Jurkat, Clone E6-1 (cell line): ENCODE data around the gene IGSF9.
A peak's percentile ranks its signal among the peaks of the same experiment; 100 is the strongest.
"Not testable (repeated sequence)": the region's sequence is repeated elsewhere in the genome, so short reads cannot be mapped to it uniquely, and the experiment has no call there.

Experiments used
- DNase-seq: peaks from one replicate; pipeline ENCODE4 v3.0.0-alpha.2; 2011; ENCODE audit warnings: low read depth, low spot score
- H3K4me3 ChIP-seq: 2 replicates; pipeline ENCODE4 v1.5.1; 2011; ENCODE audit warnings: mild to moderate bottlenecking, low read length, control low read depth, moderate library complexity

IGSF9 gene

DNA sequence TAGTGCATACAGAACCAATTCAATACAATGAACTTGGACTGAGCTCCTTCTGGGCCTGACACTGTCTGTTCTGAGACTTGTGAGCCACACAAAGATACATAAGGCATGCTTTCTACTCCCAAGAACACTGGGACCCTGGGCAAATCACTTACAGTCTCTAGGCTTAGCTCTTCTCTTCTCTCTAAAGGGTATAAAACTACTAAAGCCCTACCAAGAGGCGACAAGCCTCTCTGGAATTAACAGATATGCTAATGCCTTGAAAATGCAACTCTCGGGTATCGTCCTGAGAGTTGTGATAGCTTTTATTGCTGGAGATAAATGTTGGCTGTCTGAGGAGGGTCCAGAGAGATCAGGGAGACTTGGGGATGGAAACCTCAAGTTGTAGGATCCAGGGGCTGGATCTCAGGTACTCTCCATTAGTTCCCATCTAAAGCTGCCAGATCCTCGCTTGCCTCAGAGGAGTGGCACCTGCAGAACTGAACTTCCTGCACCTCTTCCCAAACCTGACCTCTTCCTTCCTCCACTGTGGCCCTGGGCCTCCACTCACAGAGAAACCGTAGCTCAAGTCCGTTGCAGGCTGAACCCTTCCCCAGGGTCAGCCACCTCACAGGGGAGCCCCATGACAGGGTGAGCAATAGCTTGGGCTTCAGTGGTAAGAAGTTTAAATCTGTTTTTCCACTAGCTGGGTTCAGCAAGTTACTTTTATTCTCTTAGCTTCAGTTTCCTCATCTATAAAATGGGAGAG lies 33.9 kb downstream of the IGSF9 start:
- H3K4me3 ChIP-seq = no peak overlapping the region
- no peak for DNase-seq

DNA sequence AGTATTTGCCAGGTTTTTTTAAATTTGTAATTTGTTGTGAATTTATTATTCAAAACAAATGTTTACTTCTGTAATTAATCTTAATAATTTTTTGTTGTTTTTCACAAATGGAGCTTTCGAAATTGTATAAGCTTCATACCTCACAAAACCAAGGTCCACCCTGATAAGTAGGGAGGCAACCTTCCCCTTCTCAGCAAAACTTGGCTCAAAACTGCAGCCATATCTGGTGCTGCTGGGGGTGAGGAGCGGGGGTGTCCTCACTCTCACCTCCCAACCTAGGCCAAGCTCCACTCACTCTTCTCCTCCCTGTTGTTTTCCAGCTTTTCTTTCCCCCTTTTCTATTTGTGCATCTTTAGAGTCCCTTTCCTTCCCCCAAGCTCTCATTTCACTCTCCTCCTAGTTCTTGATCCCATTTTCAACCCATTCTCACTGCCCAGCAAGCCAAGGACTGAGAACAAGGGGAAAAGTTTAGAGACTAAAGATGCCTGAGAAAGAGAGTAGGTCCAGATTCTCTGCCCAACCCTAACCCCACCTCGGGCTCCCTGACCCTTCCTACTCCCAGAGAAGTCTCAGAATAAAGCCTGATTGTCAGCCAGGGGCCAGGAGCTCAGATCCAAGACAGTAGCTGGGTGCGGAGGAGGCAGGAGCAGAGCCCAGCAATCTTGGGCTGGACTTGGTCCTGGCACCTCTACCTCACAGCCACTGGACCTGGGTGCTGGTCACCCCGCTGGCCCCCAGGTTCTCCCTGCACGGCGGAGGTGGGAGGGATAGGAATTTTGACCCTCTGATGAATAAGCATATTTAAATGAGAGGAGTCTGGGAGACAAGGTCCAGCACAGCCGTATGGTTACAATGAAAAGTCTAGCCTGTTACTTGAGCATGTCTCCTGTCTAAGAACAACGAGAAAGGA lies 37.1 kb downstream of the IGSF9 start:
- no peak overlapping the region for H3K4me3 ChIP-seq
- no peak for DNase-seq

DNA sequence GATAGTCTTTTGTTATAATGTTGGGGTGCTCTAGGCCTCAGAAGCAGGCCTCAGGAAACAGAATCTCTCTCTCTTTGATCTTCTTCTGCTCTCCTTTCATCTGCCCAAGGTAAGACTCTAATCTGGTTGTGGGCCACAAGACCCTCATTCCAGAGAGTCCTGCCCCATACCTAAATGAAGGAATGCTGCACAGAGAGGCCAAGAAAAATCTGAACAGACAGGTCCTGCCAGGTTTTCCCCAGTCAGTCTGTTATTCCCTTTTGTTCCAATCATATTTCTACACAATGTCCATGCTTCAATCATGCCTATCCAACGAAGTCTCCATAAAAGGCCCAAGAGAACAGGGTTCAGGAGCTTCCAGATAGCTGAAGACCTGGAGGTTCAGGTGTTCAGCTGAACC lies 38.5 kb downstream of the IGSF9 start:
- DNase-seq = no peak
- H3K4me3 ChIP-seq = no peak overlapping the region

DNA sequence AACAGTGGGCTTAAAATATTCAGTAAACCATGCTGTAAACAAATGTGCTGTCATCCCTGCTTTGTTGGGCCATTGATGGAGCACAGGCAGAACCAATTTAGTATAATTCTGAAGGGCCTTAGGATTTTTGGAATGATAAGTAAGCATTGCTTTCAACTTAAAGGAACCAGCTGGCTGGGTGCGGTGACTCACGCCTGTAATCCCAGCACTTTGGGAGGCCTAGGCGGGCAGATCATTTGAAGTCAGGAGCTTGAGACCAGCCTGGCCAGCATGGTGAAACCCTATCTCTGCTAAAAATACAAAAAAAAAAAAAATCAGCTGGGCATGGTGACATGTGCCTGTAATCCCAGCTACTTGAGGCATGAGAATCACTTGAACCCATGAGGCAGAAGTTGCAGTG lies 41.4 kb downstream of the IGSF9 start:
- H3K4me3 ChIP-seq, DNase-seq: not testable (repeated sequence)

DNA sequence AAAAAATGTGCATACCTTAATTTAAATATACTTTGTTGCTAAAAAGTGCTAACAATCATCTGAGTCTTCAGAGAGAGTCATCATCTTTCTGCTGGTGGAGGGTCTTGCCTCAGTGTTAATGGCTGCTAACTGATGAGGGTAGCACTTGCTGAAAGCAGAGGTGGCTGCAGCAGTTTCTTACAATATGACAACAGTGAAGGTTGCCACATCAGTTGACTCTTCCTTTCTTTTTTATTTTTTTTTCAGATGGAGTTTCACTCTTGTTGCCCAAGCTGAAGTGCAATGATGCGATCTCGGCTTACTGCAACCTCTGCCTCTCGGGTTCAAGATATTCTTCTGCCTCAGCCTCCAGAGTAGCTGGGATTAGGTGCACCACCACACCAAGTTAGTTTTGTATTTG lies 42.9 kb downstream of the IGSF9 start:
- H3K4me3 ChIP-seq = no peak overlapping the region
- DNase-seq = no peak

DNA sequence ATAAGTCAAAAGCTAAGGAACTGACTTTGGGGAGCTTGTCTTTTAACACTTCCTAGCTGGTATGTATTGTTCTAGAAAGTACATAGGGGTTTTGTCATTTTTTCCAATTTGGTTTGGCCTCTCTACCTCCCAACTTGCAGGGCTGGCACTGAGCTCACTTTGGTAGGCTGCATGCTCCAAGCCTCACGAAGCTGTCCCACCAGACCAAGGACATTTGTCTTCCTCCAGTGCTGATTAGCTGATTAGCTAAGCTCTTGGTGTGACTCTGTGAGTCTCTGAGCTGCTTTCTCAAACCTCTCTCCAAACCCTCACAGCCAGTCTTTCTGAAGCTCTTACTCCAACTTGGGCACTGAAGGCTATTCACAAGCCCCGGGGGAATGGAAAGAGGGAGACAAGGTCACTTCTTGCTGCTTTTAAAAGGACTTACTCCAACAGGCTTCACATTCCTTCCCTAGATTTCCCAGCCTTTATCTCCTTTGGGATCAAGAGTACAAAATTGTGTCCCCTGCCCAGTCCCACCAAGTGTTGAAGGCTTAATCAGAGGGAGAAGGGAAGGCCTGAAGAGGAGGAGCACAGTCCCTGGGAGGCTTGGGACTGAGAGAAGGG lies 44.6 kb downstream of the IGSF9 start:
- no peak overlapping the region for H3K4me3 ChIP-seq
- no peak for DNase-seq

DNA sequence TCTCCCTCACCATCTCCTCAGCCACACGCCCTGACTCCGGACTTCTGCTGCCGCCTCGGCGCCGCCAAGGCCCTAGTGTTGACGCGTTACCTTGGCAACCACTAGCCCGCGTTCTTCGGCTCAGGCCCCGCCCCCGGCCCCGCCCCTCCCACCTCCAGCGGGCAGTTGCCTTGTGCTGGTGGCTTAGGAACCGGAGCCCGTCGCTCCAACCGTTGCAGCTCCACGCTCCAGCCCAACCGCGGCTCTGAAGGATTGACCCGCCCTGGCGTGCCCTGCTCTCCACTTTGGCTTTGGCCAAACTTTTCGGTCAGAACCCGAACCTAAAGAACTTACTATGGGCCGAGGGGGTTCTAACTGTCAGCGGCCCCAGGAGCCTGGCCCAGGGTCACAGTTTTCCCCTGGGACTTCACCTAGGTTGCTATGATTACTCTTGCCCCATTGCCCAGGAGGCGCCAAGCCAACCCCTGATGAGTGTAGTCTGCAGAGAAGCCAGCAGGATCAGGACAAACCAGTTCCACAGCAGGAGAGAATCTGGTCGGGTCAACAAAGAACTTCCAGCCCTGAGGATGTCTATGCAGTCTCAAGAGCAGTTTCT lies 45.2 kb downstream of the IGSF9 start, which contains the start of gene CFAP45:
CFAP45 (minus strand) TSS at position 80 of the 595 bp plus-strand sequence; CDS start at position 13, 67 bp downstream.
- no peak within 1 kb of the TSS for H3K4me3 ChIP-seq
- DNase-seq = no peak

DNA sequence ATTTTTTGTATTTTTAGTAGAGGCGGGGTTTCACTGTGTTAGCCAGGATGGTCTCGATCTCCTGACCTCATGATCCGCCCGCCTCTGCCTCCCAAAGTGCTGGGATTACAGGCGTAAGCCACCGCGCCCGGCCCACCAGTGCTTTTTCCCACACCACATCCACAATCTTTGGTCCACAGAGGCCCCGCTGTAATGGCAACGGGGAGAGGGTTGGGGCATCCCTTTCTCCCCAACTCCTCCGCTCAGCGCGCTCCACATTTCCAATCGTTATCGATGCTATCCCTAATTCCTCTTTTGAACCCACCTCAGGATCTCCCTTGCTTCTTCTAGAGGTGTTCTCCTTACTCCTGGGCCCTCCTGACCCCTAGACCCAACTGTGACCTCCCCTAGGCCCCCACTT lies 45.8 kb downstream of the IGSF9 start:
- not testable (repeated sequence) for DNase-seq, H3K4me3 ChIP-seq

DNA sequence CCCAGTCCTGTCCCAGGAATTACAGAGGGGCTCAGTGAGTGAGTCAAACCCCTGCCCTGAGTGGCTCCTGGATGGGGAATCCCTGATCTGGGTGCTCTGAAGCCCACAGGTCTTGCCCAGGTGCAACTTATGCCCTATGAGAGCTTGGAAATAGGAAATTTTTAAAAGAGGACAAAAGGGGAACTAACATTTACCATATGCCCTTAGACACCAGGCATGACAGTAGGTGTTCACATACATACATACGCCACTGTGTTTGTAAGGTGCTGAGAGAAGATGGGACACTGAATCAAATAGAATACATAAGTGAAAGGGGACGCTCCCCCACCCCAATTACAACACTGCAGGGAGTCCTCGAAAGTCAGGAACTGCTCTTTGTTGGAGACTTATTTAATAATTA lies 46.9 kb downstream of the IGSF9 start:
- no peak for DNase-seq
- H3K4me3 ChIP-seq = no peak overlapping the region

DNA sequence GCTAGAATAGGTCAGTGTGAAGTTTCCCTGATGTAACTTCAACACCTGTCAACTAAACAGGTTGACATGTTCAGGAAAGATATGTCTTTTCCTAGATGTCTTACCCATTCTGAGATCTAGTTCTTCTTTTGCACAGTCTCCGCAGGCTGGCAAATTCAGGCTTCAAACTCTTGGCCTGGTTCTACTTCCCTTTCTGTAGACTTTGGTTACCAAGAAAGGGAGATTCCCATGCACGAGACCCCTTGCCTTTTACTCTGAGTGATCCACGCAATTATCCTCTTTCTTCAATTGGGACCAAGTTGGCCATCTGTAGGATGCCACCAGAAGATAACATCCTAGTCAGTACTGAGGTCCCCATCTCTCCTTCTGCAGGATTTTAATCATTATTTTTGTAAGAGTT lies 47.5 kb downstream of the IGSF9 start:
- DNase-seq = no peak
- no peak overlapping the region for H3K4me3 ChIP-seq

DNA sequence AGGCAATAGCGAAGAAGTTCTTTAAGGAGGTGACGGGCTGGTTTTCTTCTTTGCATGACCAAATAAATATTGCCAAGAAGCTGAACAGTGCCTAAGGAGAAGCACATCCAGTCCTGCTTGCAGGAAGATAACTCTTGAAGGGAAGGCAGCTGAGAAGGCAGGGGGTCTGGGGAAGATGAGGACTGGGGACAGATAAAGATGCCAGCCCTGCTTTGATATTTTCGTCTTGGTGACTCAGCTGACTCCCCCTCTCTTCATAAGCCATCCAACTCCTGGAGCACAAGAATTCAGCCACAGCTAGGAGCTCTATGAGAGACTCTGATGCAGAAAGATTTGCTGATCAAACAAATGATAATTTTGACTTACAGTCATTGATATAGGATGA lies 48.9 kb downstream of the IGSF9 start:
- no peak overlapping the region for H3K4me3 ChIP-seq
- no peak for DNase-seq

DNA sequence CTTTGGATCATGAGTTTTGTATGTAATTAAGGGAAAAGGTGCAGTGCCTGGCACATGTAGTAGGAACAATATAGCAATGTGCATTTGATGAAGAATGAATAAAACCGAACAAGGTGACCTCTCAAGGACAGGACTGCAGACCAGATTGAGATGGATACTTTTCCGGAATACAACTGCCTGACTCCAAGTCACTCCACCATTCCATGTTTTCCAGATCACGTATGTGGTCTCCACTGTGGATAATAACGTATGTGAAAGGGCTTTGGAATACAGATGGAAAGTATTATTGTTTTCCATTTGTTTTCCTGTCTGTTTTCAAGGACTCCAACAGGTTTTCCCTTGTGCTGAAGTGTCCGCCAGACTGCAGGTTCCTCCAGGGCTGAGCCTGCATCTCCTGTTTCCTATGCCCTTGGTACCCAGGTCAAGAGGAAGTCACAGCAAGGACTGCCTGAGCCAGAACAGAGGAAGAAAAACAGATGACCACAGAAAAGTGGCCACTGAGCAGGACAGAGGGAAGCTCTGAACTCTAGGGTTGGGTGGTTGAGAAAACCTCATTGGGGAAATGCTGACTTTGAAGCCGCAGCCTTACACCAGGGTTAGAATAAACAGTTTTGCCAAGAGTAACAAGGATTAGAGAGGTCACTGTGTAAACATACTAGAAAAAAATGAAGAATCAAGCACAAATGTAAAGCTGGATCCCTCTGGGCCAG lies 49.4 kb downstream of the IGSF9 start:
- DNase-seq = no peak
- no peak overlapping the region for H3K4me3 ChIP-seq

DNA sequence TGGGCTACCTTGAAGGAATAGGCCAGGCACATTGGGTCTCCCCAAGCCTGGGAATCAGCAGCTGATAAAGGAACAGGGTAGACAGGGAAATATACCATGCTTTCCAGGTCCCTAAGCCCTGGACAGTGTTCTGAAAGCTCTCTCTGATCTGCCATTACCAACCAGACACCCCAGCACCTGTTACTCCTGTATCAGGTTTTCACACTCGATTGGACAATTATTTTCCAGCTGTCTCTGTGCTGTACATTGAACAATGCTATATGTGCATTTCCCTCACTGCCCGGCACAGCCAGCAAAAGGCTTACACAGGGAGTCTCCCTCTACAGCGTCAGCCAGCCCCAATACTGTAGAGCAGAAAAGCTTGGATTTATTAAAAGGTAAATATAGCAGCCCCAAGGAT lies 50.1 kb downstream of the IGSF9 start:
- DNase-seq = no peak
- H3K4me3 ChIP-seq = no peak overlapping the region

DNA sequence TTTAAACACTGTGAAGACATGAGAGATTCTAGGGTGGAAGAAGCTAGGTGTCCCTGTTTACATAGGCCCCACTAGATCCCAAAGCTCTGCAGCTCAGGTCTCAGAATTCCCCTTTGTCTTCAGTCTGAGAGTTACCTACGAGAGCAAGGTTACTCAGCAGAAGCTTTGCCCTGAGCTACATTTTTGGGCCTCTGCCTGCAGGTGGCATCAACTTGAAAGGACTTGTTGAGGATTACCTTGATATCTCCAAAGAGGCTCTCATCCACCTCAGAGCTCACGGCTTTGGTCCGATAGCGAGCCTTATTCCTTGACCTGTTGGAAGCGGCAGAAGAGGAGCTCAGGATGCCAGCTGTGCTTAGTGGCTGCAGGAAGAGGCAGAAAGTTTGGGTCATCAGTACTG lies 52.5 kb downstream of the IGSF9 start:
- no peak overlapping the region for H3K4me3 ChIP-seq
- no peak for DNase-seq

DNA sequence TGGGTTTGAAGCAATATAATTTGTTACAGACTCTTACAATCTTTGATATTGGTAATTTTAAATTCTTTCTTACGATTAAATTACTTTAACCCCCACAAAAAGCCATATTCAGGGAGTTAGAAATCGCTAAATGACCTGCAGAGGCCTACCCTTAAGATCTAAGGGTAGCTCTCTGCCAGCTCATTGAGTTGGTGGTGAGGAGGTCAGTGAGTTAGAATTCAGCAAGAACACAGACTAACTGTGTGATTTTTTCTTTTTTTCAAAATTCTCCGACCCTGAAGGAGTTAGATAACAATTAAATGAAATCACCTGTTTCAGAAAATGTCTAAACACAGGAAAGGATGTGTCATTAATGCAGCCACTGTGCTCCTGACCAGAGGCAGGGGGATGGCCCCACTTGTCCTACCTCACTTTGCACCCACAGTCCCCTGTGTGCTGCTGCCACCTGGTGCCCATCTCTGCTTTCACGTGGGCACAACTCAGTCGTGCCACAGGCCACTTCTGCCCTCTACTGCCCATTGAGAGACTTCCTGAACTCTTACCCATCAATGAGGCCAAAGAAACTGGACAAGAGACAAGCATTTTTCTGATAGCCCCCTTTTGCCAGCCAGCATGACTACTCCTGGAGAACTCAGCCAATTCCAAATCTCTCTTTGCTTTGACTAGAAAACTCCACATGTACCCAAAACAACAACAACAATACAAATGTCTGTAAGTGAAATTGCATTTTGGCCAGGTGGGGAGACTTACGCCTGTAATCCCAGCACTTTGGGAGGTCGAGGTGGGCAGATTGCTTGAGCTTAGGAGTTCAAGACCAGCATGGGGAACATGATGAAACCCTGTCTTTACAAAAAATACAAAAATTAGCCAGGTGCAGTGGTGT lies 53.9 kb downstream of the IGSF9 start:
- no peak overlapping the region for H3K4me3 ChIP-seq
- DNase-seq = peak; percentile 69

DNA sequence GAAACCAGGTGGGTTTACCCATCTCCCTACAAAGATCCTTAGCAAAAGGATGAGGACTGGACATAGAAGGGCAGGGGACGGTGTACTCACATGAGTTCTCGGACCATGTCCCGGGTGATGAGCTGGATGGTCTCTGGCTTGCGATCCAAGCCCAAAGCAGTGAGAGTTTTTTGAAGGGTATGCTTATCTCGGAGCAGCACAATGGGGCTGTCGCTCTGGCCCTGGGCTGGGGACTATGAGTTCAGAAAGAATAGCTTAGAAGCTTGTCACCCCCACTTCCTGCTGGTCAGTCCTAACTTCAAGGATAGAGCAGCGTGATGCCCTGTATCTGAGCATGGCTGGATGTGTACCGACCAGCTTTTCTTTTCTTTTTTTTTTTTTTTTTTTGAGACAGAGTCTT lies 55.0 kb downstream of the IGSF9 start:
- no peak overlapping the region for H3K4me3 ChIP-seq
- no peak for DNase-seq

DNA sequence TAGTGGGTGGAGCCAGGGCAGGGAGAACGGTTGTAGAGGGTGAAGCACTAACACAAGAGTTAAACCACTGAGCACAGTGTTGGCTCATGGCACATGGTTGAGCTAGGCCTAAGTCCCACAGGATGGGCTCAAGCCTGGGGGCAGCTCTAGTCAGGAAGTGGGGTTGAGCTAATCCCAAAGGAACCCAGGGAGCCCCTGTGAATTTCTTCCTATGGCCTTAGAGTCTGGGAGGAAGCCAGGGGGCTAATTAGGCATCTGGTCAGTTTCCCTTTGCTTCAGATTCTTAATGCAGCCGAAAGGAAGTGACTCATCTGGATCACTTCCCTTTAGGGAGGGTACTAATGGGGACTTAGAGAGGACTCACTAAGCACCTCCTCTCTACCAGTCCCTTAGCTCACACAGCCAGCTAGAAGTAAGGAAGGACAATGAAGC lies 55.6 kb downstream of the IGSF9 start:
- no peak overlapping the region for H3K4me3 ChIP-seq
- DNase-seq = no peak

DNA sequence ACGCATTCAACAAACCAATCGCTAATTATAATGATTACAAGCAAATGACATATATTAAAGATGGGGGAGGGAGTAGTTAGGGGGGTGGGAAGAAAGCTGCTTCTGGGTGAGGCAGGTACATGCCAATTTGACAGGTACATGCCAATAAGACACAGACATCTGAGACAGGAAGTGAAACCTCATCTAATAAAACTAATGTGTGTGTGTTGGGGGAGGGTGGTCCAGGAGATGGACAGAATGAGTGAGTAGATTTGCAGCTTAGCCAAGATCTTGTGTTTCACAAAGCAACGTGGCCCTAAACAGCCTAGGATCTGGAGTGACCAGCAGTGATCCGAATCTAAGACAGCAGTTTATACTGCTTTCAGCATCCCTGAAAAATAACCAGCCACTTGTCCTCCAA lies 56.2 kb downstream of the IGSF9 start:
- H3K4me3 ChIP-seq = no peak overlapping the region
- DNase-seq = no peak
